Limb (tissue), 2 donors: Measurements from ENCODE around the gene TP53I3.
"Not testable (repeated sequence)": the region's sequence is repeated elsewhere in the genome, so short reads cannot be mapped to it uniquely, and the experiment has no call there.

Source experiments
- DNase-seq, 2 donors: peaks; one replicate each; pipeline ENCODE4 v3.0.0-alpha.2; 2016; ENCODE audit errors: extremely low spot score in 2 of 2

TP53I3 gene

GRCh38 chr2:24055750-24056149 is 28.9 kb downstream of the TP53I3 start:
- DNase-seq: no peak

GRCh38 chr2:24054366-24055010 is 30.1 kb downstream of the TP53I3 start:
- no peak for DNase-seq

GRCh38 chr2:24052951-24053350 is 31.7 kb downstream of the TP53I3 start:
- no peak for DNase-seq

- DNase-seq: no peak
These were observed 32.8 kb downstream of the TP53I3 start for GRCh38 chr2:24051833-24052232.

GRCh38 chr2:24050041-24050979 is 34.3 kb downstream of the TP53I3 start:
- peak in 1 of 2 donors; percentile 63 for DNase-seq

DNA sequence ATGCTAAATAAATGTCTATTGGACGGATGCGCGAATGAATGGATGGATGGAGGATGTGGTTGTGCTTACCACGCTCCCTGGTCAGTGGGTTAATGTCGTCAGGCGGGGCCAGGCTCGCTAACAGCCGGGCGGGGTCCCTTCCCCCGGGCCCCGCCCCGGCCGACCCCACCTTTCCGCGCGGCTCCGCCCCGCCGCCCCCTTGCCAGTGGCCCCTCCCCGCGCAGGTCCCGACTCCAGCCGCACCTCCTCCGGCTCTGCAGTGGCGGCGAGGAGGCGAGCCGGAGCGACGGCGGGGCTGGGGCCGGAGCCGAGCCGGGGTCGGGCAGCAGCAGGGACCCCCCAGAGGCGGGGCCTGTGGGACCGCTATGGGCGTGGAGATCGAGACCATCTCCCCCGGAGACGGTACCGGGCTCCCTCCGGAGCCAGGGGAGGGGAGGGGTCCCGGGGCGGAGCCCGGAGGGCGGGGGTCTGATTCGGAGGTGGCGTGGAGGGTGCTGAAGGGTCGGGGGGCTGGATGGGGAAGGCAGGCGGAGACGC is 35.1 kb downstream of the TP53I3 start, which contains the start of gene FKBP1B:
Gene FKBP1B (plus strand): TSS at position 257 of the 537 bp plus-strand sequence. CDS start 109 bp downstream, at position 366.
- DNase-seq: peak; percentile 18 to 80

- peak in 1 of 2 donors; percentile 32 for DNase-seq
These were observed 35.7 kb downstream of the TP53I3 start for GRCh38 chr2:24048769-24049484.

DNA sequence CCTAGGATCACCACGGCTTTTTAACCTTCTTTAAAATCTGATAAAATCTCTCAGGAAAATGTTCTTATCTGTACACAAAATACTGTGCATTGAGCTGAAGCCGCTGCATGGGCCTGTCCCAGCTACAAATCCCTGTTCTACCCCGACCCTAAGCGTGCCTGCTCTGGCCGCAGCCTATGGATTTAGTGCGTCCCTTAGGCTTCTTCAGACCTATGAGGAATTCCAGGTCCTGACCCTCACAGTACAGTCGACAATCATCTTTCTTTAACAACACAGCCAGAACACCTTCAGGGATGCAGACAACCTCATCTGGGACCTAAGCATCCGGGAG is 37.0 kb downstream of the TP53I3 start:
- no peak for DNase-seq

GRCh38 chr2:24046930-24047702 is 37.5 kb downstream of the TP53I3 start, which contains the start of gene WDCP:
WDCP (minus strand) TSS chr2:24047391; CDS start chr2:24039494, 7,897 bp downstream.
- DNase-seq: peak; percentile 92 to 99

DNA sequence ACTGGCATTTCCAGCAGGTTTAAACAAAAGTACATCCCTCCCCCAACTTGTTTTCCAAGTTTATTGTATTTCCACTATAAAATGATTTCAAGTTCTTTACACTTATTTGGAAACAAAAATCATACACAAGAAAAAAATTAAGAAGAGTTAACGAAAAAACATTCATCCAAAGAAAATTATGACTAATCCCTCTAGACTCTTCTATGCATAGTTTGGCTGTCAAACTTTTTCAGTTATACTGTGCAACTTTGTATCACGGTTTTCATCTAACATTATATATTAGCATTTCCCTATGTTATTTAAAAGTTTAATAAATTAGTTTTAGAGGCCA is 38.1 kb downstream of the TP53I3 start:
- no peak for DNase-seq

DNA sequence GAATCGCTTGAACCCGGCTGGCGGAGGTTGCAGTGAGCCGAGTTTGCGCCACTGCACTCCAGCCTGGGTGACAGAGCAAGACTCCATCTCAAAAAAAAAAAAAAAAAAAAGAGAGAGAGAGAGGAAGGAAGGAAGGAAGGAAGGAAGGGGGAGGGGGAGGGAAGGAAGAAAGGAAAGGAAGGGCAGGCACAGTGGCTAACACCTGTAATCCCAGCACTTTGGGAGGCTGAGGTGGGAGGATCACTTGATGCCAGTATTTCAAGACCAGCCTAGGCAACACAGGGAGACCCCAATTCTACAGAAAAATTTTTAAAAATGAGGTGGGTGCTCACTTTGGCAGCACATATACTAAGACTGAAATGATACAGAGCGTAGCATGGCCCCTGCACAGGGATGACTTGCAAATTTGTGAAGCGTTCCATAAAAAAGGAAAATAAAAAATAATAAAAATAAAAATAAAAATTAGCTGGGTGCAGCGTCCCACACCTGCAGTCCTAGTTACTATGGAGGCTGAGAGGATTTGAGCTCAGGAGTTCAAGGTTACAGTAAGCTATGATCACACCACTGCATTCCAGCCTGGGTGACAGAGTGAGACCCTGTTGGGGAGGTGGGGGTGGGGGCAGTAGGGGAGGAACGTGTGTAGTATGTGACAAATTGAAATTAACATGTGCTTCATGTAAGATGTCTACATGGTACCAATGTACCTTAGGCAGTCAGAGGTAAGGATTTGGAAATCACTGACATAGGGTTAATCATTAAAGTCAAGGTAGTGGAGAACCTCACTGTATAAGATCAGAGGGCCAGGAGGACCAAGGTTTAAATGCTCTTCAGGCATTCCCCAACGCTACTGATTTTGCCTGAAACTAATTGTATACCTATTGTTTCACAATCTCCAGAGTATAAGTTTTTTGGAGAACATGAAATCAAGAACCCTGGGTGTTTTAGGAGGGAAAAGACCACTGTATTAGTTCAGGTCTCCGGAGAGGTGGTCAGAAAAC is 38.8 kb downstream of the TP53I3 start:
- no peak for DNase-seq

GRCh38 chr2:24043133-24043532 is 41.5 kb downstream of the TP53I3 start:
- not testable (repeated sequence) for DNase-seq

DNA sequence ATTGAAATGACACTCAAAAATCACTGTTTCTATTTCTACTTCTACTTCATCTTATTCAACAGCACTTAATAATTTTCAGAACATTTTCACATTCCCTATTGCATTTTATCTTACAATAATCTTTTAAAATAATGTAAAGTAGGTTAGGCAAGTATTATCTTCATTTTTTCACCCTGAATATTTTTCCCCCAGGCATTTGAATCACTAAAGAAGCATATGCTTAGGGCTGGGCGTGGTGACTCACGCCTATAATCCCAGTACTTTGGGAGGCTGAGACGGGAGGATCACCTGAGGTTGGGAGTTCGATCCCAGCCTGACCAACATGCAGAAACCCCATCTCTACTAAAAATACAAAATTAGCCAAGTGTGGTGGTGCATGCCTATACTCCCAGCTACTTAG is 44.1 kb downstream of the TP53I3 start:
- DNase-seq: no peak

DNA sequence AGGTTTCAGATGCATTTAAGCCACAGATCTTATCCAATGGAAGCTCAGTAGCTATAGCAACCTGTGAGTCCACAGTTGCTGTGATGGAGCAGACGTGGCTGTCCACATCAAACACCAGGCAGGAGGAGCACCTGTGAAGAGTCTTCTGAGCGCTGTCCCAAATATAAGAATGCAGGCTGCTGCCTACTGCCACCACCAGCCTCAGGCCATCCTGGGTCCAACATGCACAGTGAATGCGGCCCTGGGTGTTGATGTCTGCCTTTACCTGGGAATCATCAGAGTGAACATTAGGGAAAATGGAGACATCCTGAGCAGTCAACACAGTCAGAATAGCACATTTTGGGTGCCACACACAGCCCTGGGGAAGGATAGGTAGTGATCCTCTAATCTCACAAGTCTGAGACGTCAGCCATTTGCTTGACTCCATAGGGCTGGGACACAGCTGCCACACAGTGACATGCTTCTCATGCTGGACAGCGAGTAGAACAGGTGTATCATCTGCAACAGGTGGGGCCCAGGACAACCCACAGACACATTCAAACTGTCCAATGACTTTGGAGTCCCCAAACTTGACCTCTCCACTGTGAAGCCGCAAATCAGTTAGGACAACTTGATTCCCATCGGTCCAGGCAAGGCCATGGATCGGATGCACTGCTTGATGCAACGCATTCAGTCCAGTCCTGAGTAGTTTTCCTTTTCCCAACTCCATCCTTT is 45.7 kb downstream of the TP53I3 start:
- no peak for DNase-seq
